AG04449 (cell line): ENCODE results near the gene MAFF.

Source experiments
- CTCF ChIA-PET: fragments of 350-600 bp; formaldehyde crosslinking; extraction: SDS; loops from one replicate; lab custom pipeline; 2021; ENCODE audit warnings: antibody characterized with exemption; lab: Yijun Ruan, JAX
- POLR2A ChIA-PET: fragments of 400-600, 350-600 bp; formaldehyde crosslinking; extraction: SDS; loops from one replicate; lab custom pipeline; 2020; ENCODE audit warnings: antibody characterized with exemption, inconsistent platforms; lab: Yijun Ruan, JAX
- DNase-seq: peaks from one replicate; pipeline ENCODE4 v3.0.0-alpha.2; 2010; ENCODE audit warnings: low read depth, low spot score
- H3K4me3 ChIP-seq: 2 replicates; pipeline ENCODE4 v1.5.1; 2011; ENCODE audit warnings: low read depth, mild to moderate bottlenecking, control low read depth, low read length
- TF ChIP-seq, protein P1 (sequence below): IDR thresholded peaks from one replicate; pipeline ENCODE4 v1.5.1; 2011; ENCODE audit warnings: mild to moderate bottlenecking, moderate library complexity, low read length, control low read depth, inconsistent platforms; ENCODE audit not compliant: insufficient read depth; ENCODE audit errors: missing control alignments

MAFF gene

DNA sequence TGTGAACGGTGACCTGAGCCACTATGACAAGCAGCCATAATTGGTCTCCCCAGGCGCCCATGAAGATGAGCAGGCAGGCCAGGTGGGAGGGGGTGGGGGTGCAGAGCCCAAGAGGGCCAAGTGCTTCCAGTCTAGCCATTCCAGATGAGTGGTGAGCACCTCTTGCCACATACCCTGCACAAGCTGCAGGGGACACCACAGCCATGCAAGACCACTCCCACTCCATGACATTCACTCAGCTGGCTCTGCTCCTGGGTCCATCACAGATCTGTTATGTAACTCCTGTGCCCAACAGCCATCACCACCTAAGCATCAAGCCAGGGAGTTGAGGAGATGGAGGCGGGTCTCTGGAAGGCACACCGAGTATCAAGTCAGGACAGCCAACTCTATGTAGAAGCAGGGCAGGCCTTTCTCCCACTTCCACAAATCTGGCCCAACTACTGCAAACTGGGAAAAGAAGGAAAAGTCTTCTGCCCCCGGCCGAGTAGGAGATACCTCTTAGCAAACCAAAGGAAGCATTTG is 62.6 kb downstream of the MAFF start:
- DNase-seq, result no peak
- ChIA-PET POLR2A (no interaction called here), CTCF (no interaction called here)
- TF ChIP-seq, protein P1, sequence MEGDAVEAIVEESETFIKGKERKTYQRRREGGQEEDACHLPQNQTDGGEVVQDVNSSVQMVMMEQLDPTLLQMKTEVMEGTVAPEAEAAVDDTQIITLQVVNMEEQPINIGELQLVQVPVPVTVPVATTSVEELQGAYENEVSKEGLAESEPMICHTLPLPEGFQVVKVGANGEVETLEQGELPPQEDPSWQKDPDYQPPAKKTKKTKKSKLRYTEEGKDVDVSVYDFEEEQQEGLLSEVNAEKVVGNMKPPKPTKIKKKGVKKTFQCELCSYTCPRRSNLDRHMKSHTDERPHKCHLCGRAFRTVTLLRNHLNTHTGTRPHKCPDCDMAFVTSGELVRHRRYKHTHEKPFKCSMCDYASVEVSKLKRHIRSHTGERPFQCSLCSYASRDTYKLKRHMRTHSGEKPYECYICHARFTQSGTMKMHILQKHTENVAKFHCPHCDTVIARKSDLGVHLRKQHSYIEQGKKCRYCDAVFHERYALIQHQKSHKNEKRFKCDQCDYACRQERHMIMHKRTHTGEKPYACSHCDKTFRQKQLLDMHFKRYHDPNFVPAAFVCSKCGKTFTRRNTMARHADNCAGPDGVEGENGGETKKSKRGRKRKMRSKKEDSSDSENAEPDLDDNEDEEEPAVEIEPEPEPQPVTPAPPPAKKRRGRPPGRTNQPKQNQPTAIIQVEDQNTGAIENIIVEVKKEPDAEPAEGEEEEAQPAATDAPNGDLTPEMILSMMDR, result no peak
- no peak overlapping the region for H3K4me3 ChIP-seq
